Measurements from ENCODE around the gene PSTPIP1.

Gene PSTPIP1

GRCh38 chr15:76991741-76992645 is 2.9 kb upstream of the PSTPIP1 start:
- no peak overlapping the region for H3K4me3 ChIP-seq (ENCODE audit: low read depth, low read length)
- in situ Hi-C loops (cut with HindIII; ENCODE audit: low sequenced_read_pairs), result loop anchor here (5.0 kb wide), 1 partner anchor 40 kb away; no protein-coding TSS in a partner anchor
- no peak for DNase-seq (ENCODE audit: low read depth)
- no peak for TF ChIP-seq CTCF (IDR thresholded peaks at IDR 0.05; ENCODE audit: low read depth, low read length, missing control alignments)

- no peak for DNase-seq (ENCODE audit: low read depth)
- in situ Hi-C loops (cut with HindIII; ENCODE audit: low sequenced_read_pairs), result loop anchor here (5.0 kb wide), 1 partner anchor 41 kb away; no protein-coding TSS in a partner anchor
- no peak overlapping the region for H3K4me3 ChIP-seq (ENCODE audit: low read depth, low read length)
- TF ChIP-seq CTCF (IDR thresholded peaks at IDR 0.05; ENCODE audit: low read depth, low read length, missing control alignments), result no peak
Measured at GRCh38 chr15:76993114-76993725, 1.7 kb upstream of the PSTPIP1 start.

- no peak for TF ChIP-seq CTCF (IDR thresholded peaks at IDR 0.05; ENCODE audit: low read depth, low read length, missing control alignments)
- in situ Hi-C loops (cut with HindIII; ENCODE audit: low sequenced_read_pairs), result loop anchor here (5.0 kb wide), 1 partner anchor 42 kb away; no protein-coding TSS in a partner anchor
- H3K4me3 ChIP-seq (ENCODE audit: low read depth, low read length), result no peak overlapping the region
- no peak for DNase-seq (ENCODE audit: low read depth)
Measured at GRCh38 chr15:76994001-76994400, 925 bp upstream of the PSTPIP1 start.

GRCh38 chr15:76994496-76994895 is 430 bp upstream of the PSTPIP1 start:
- TF ChIP-seq CTCF (IDR thresholded peaks at IDR 0.05; ENCODE audit: low read depth, low read length, missing control alignments), result no peak
- in situ Hi-C loops (cut with HindIII; ENCODE audit: low sequenced_read_pairs), result loop anchor here (5.0 kb wide), 1 partner anchor 42 kb away; no protein-coding TSS in a partner anchor
- no peak overlapping the region for H3K4me3 ChIP-seq (ENCODE audit: low read depth, low read length)
- no peak for DNase-seq (ENCODE audit: low read depth)

GRCh38 chr15:76996076-76996525 is 1.2 kb downstream of the PSTPIP1 start:
- no peak for TF ChIP-seq CTCF (IDR thresholded peaks at IDR 0.05; ENCODE audit: low read depth, low read length, missing control alignments)
- no peak overlapping the region for H3K4me3 ChIP-seq (ENCODE audit: low read depth, low read length)
- DNase-seq (ENCODE audit: low read depth), result no peak
- in situ Hi-C loops (cut with HindIII; ENCODE audit: low sequenced_read_pairs), result no loop called here

GRCh38 chr15:76996526-76997401 is 1.8 kb downstream of the PSTPIP1 start:
- no peak overlapping the region for H3K4me3 ChIP-seq (ENCODE audit: low read depth, low read length)
- in situ Hi-C loops (cut with HindIII; ENCODE audit: low sequenced_read_pairs), result no loop called here
- DNase-seq (ENCODE audit: low read depth), result no peak
- TF ChIP-seq CTCF (IDR thresholded peaks at IDR 0.05; ENCODE audit: low read depth, low read length, missing control alignments), result no peak

Measured in astrocyte of the cerebellum (primary cell).